Stimulated activated naive CD8-positive, alpha-beta T cell treated with anti-CD3 and anti-CD28 coated beads, Interleukin-15, Interleukin-2, amounts not matched to agents 100 ng/mL and 50 ng/mL, for 24 hours (primary cell): ENCODE data around the gene HOXB9.

Experiments used
- H3K27ac Mint-ChIP-seq: one replicate; pipeline ENCODE4 v1.8.0; 2021; ENCODE audit warnings: mild to moderate bottlenecking, mixed read lengths
- H3K27me3 Mint-ChIP-seq: one replicate; pipeline ENCODE4 v1.8.0; 2021; ENCODE audit warnings: mixed read lengths
- H3K36me3 Mint-ChIP-seq: one replicate; pipeline ENCODE4 v1.8.0; 2021; ENCODE audit warnings: low read depth, mixed read lengths
- H3K4me1 Mint-ChIP-seq: one replicate; pipeline ENCODE4 v1.8.0; 2021; ENCODE audit warnings: low read depth, mixed read lengths
- H3K4me3 Mint-ChIP-seq: one replicate; pipeline ENCODE4 v1.8.0; 2021; ENCODE audit warnings: mild to moderate bottlenecking, mixed read lengths
- H3K9me3 Mint-ChIP-seq: one replicate; pipeline ENCODE4 v1.8.0; 2021; ENCODE audit warnings: mixed read lengths

HOXB9 gene

DNA sequence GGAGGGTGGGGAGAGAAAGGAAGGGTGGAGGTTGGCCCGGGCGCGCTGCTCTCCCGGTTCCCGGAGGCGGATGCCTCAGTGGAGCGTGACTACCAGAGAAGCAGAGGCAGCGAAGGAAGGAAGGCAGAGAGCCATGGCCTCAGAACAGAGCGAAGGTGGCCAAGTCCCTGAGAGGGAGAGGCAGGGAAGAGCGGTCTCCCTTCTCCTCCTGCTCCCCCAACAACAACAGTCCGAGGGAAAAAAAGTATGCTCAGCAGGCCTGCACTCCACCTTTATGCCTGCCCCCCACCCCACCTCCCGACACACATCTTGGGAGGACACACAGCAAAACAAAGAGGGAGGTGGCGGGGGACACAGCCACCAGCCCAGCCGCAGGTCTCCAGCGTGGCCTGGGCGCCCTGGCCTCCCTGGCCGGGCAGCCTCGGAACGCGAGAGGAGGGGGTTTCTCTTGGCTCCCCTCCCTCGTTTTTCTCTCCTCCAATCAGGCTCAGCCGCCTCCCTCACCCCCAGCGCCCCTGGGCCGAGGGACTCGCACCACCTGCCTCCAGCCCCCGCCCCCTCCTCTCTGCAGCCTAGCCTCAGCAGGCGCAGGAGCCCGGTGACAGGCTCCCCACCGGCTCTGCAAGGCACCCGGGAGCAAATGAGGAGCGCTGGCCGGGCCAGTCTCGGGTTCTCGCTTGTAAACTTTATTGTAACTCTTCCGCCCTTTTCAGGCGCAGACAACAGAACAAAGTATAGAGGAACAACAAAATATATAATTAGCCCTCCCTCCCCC is 14.3 kb downstream of the HOXB9 start:
- Mint-ChIP-seq H3K4me3 (peak overlapping the region; percentile 91), H3K4me1 (peaks cover 48% of the 10 kb centered on the region), H3K27ac (no peak overlapping the region), H3K27me3 (peaks cover 79% of the 10 kb centered on the region), H3K36me3 (no peaks in the 10 kb centered on the region), H3K9me3 (no peaks in the 10 kb centered on the region)

DNA sequence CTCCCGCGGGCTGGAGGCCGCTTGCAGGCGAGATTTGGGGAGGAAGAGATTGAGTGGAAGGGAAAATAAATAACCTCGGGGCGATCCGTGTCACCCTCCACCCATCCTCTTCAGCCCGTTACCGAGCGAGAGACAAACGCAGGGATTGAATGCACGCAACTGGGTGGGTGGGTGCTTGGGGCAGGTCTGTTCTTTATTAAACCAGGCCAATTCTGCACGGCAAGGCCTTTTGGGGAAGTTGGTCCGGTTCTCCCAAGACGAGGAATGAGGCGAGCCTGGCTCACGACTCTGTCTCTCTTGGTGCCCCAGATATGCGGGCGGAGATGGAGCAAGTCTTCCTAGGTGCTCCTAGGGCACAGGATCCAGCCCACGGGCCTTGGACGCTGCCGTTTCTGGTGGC is 14.9 kb downstream of the HOXB9 start:
- Mint-ChIP-seq H3K27ac (peak overlapping the region; percentile 89), H3K27me3 (peaks cover 79% of the 10 kb centered on the region), H3K36me3 (no peaks in the 10 kb centered on the region), H3K4me1 (peaks cover 45% of the 10 kb centered on the region), H3K9me3 (no peaks in the 10 kb centered on the region), H3K4me3 (peak overlapping the region; percentile 91)

DNA sequence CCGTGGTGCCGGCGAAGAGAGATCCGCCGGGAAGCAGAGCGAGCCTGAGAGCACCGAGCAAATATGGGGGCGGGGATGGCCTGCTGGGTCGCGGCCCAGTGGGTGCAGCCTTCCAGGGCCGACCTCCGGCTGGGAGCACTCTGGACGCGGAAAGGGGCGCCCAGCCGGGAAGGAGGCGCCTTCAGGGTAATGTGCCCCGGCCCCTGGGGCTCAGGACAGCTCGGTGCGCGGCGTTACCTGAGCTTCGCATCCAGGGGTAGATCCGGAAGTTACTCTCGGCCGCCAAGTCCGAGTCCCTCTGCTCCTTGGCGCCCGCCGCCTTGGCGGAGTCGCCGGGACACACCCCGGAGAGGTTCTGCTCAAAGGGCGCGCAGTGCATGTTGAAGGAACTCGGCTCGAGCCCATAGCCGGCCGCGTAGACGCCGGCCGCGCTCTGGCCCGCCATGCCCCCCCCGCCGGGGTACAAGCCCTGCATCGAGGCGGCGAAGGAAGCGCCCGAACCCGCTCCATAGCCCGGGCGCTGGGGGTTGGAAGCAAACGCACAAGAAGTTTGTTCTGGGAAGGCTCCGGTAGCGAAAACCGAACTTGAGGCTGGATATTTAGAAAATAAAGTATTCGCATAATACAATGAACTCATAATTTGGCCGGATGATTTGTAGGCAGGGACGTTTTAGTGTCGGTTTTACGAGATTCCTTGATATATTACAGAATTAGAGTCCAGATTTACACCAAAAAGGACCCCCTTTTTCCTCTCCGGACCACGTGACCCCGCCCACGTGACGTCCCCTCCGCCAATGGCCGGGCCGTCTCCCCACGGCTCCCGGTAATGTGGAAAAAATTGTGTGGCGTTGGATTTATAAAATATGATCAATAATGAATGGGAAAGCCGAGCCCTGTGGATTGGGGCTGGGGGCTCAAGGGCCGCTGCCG is 15.6 kb downstream of the HOXB9 start, which contains the start of gene HOXB7:
Gene HOXB7 (minus strand): TSS at position 736 of the 930 bp plus-strand sequence. CDS start 99 bp downstream, at position 637.
- no peaks in the 10 kb centered on the region for H3K9me3 Mint-ChIP-seq
- peak within 1 kb of the TSS; percentile 89 for H3K27ac Mint-ChIP-seq
- H3K4me3 Mint-ChIP-seq = peak within 1 kb of the TSS; percentile 91
- H3K4me1 Mint-ChIP-seq = peaks cover 45% of the 10 kb centered on the region
- peaks cover 76% of the 10 kb centered on the region for H3K27me3 Mint-ChIP-seq
- H3K36me3 Mint-ChIP-seq = no peaks in the 10 kb centered on the region

DNA sequence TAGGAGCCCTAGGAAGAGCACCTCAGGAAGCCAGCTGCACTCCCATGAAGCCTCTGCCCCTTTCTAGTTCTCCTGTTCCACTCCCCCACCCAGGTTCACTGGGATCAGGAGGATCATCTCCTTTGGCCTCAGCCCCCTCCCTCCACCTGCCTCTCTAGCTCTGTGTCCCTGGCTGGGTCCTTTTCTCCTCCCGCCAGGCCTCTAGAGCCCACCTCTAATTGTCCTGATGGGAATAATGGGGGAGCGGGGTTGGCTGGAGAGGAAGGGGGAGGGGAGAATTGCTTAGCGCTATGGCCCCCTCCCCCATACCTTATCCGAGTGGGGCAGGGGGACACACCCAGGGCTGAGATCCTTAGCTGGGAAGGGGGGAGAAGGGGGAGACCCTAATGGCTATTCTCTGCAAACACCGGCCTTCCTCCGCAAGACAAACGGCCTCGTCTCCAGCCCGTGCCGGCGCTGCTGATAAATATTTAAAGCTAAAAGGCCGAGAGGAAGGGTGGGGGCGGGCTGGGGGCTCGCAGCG is 16.3 kb downstream of the HOXB9 start:
- Mint-ChIP-seq H3K4me3 (peak overlapping the region; percentile 91), H3K27me3 (peaks cover 73% of the 10 kb centered on the region), H3K4me1 (peaks cover 38% of the 10 kb centered on the region), H3K27ac (no peak overlapping the region), H3K9me3 (no peaks in the 10 kb centered on the region), H3K36me3 (no peaks in the 10 kb centered on the region)

DNA sequence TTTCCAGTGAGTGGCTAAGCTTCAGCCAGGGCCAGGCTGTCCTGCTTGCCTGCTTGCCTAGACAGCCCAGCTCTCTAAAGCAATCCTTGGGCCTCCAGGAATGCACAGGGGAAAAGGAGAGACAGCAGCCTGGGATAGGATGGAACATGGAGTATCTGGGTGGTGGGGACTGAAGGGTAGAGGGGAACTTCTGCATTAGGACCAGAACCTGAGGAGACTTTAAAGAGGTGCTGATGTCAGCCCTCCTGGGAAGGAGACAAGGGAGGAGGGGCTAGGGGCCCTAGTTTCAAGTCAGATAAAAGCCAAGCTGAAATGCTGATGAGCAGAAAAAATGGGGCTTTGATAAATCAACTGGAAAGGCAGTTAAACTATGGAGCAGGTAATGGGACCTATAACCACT is 17.1 kb downstream of the HOXB9 start:
- Mint-ChIP-seq H3K4me1 (peaks cover 32% of the 10 kb centered on the region), H3K4me3 (peak overlapping the region; percentile 35), H3K9me3 (no peaks in the 10 kb centered on the region), H3K27me3 (peaks cover 75% of the 10 kb centered on the region), H3K36me3 (no peaks in the 10 kb centered on the region), H3K27ac (no peak overlapping the region)

DNA sequence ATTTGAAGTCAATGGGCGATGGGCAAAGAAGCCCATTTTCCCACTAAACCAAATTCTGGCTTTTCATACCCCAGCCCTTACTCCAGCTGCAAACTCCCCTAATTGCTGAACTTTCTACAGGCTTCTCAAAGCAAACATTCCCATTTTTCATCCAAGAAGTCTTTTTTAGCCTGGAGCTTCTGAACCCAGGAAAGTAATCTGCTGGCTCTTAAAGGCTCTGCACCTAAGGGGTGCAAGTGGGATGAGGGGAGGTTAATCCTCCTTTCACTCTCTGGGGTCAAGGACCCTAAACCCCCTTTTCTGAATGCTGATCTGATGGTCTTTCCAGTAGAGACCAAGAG is 17.7 kb downstream of the HOXB9 start:
- Mint-ChIP-seq H3K36me3 (no peaks in the 10 kb centered on the region), H3K9me3 (no peaks in the 10 kb centered on the region), H3K27ac (no peak overlapping the region), H3K4me3 (no peak overlapping the region), H3K27me3 (peaks cover 73% of the 10 kb centered on the region), H3K4me1 (peaks cover 26% of the 10 kb centered on the region)

DNA sequence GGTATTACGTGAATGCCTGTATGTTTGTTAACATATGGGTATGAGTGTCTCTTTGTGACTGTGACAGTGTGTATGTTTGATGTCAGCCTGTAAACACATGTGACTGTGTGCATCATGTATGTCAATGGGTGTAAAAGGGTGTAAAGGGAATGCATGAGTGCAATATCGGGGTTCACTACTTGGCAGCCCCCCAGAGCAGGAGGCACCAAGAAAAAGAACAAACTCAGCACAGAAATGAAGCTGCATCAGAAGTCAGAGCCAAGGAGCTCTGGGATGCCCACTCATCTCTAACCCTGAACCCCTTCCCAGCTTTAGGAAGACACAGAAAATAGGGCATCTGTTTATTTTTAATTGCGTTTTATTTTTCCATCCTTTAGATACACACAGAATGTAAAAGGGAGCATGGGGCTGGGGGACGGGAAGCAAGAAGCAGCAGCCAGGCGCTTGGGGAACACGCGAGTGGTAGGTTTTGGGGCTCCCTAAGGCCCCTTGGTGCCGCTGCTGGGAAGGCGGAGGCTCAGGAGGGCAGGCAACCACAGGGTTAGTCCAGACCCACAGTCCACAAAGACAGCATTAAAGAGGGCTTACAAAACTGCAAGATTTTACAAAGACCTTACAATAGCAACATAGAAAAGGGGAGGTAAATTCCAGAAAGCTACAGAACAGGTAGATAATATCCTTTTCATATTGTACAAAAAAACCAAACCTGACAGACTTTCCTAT is 19.1 kb downstream of the HOXB9 start:
- H3K27me3 Mint-ChIP-seq = peaks cover 74% of the 10 kb centered on the region
- peaks cover 14% of the 10 kb centered on the region for H3K4me1 Mint-ChIP-seq
- no peak overlapping the region for H3K27ac Mint-ChIP-seq
- H3K4me3 Mint-ChIP-seq = no peak overlapping the region
- no peaks in the 10 kb centered on the region for H3K36me3 Mint-ChIP-seq
- H3K9me3 Mint-ChIP-seq = no peaks in the 10 kb centered on the region

DNA sequence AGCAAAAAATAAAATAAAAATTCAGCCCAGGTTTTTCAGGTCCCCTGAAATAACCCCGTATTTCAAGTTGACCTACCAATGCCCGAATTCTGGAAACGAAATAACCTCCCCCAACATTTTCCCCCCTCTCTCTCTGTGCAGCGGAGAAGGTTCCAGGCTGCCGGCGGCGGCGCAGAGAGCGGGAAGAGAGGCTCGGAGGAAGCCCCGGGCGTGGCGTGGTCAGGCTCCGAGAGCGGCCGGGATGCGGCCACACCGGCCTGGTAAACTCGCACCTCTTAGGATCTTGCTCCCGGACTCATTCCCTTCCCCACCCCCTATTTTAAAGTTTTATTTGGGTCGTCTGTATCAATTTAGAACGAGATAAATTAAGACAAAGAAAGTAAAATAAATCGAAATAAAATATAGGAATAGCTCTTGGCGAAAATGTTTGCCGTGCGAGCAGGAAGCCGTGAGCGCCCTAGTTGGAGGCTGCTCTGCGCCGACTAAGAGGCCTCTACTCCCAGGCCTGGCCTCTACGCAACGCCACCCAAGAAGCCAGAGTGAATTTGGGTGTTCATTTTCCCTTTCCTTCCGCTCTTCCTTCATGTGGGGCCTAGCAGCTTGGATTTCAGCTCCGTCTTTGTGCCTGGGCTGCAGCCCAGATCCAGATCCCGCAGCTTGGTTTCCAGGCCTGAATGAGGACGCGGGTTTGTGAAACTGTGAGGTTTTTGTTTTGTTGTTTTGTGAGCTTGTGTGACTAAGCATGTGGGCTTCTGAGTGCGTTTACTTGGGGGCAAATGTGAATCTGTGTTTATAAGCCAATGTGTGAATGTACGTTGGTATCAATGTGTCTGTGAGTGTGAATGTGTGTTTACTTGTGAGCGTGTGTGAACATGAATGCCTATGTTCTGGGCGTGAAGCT is 19.9 kb downstream of the HOXB9 start:
- H3K27ac Mint-ChIP-seq = no peak overlapping the region
- no peak overlapping the region for H3K4me3 Mint-ChIP-seq
- no peaks in the 10 kb centered on the region for H3K9me3 Mint-ChIP-seq
- H3K36me3 Mint-ChIP-seq = no peaks in the 10 kb centered on the region
- peaks cover 11% of the 10 kb centered on the region for H3K4me1 Mint-ChIP-seq
- H3K27me3 Mint-ChIP-seq = peaks cover 76% of the 10 kb centered on the region

DNA sequence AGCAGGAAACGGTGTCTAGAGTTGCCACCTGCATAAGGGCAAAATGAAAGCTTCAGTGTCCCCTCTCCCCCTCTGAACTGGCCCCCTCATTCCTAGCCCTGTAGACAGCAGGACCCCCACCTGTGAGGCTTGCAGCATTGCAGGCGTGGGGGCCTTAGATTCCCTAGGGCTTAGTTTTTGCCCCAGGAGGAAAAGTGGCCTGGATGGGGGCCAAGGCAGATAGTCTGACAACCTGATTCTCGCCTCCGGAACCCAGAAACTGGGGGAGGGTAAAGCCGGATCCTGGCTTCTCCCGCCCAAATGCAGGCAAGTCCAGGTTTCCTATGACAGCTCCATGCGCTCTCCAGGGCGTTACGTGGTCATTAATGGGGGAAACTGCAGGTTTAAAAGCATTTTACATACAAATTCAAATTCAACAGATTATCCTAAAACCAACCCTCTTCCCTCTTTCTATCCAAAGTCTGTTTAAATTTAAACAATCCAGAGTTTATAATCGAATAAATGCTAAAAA is 20.7 kb downstream of the HOXB9 start:
- Mint-ChIP-seq H3K36me3 (no peaks in the 10 kb centered on the region), H3K4me1 (peaks cover 4% of the 10 kb centered on the region), H3K27ac (no peak overlapping the region), H3K9me3 (no peaks in the 10 kb centered on the region), H3K27me3 (peaks cover 77% of the 10 kb centered on the region), H3K4me3 (no peak overlapping the region)

DNA sequence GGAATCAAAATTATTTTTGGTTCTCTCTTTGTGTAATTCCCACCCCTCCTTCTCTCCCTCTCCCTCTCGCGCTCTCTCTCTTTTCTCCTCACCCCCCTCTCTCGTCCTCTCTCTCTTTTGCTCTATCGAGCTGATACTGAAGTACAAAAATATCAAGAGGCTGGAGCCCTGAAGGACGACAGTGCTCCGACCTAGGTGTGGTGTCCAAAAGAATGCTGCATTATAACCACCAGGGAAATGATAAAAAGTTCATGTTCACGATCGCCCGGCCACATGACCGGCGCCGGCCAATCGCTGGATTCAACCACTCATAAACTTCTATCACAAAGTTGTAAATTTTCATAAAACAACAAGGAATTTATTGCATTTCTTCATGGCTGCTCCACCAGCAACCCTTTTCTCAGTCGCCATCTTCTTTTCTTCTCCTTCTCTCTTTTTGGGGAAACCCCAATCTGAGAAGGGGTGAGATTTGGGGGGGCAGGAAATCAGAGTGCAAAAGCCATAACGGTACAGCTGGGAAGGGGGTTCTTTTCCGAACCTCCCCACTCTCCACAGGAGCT is 21.3 kb downstream of the HOXB9 start, which contains the start of gene HOXB6:
Gene HOXB6 (minus strand): TSS at position 217 of the 560 bp plus-strand sequence. CDS start 6,836 bp downstream, outside the sequence.
- H3K9me3 Mint-ChIP-seq = no peaks in the 10 kb centered on the region
- peak within 1 kb of the TSS; percentile 31 for H3K4me3 Mint-ChIP-seq
- H3K27ac Mint-ChIP-seq = no peak within 1 kb of the TSS
- no peaks in the 10 kb centered on the region for H3K36me3 Mint-ChIP-seq
- peaks cover 4% of the 10 kb centered on the region for H3K4me1 Mint-ChIP-seq
- peaks cover 83% of the 10 kb centered on the region for H3K27me3 Mint-ChIP-seq

DNA sequence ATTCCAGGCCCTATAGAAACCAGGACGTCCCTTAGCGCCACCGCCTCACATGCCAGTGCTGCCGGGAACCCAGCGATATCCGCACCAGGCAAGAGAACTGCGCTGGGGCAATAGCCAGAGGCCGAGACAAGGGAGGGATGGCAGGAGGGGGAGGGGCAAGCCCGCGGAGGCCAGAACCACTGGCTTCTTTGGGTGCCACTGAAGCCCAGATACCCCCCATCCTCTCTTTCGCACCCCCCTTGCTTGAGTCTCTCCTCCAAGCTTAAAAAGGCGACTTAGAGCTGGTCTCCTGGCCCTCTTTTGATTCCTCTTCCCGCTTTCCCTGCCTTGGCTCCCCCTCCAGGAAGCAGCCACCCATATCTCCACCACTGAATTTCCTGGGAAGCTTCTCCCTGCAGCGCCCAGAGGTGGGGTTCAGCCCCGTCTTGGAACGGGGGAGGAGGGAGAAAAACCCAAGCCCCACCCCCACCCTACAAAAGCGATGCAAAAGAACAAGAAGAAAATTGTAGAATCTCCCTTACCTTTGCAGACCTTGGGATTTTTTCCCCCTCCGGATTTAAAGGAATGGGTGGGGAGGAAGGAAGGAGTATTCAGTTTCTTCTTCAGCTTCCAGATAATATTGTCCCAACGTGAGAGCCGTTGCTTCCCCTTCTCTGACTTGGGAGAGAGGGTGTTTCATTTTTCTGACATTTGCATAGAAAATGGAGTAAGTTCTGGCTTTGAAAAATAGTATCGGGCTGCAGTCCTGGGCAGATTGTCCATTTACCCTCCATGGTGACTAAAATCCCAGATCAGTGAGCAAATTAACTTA is 22.0 kb downstream of the HOXB9 start:
- Mint-ChIP-seq H3K4me1 (peaks cover 4% of the 10 kb centered on the region), H3K27me3 (peaks cover 88% of the 10 kb centered on the region), H3K27ac (no peak overlapping the region), H3K36me3 (no peaks in the 10 kb centered on the region), H3K9me3 (no peaks in the 10 kb centered on the region), H3K4me3 (no peak overlapping the region)

DNA sequence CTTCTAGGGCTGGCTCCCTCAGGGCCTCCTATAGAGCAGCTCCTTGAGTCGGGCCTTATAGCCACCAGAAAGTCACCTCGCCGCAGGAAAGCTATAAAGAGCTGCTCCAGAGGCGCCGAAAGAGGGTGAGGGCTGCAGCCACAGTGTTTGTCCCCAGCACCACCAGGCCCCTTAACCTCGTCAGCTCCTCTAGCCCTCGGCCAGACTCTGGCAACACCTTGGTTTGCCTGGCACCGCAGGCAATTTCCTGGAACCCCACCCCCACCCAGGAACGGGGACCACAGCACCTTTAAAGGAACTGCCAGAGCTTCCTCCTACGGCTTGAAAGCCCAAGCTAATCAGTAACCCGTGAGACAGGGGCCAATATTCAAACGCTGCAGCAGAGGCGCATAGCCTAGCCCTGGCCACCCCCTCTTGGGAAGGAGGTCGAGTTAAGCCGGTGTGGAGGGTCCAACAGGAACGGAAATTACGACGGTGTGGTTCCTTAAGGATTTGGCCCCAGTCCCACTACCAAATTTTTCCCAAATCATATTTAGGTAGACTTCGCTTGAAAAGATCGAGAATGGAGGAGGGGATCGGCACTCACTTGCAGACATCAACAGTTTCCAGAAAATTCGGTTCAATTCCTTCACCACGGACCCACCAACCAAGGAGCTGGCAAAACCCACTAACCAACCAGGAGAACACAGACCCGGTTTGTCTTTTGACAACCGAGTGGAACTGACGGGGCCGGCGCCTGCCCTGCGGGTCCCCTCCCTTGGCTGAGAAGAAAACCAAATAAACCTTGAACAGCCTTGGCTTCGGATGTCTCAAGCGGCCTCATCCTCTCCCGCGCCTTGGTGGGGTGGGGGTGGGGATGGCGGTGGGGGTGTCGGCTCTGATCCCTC is 24.4 kb downstream of the HOXB9 start:
- no peak overlapping the region for H3K27ac Mint-ChIP-seq
- H3K27me3 Mint-ChIP-seq = peaks cover 90% of the 10 kb centered on the region
- H3K4me3 Mint-ChIP-seq = no peak overlapping the region
- peaks cover 24% of the 10 kb centered on the region for H3K4me1 Mint-ChIP-seq
- H3K9me3 Mint-ChIP-seq = no peaks in the 10 kb centered on the region
- no peaks in the 10 kb centered on the region for H3K36me3 Mint-ChIP-seq
